Neuronal stem cell (in vitro differentiated cells): ENCODE measurements around the gene SYT15.
"Not testable (repeated sequence)": the region's sequence is repeated elsewhere in the genome, so short reads cannot be mapped to it uniquely, and the experiment has no call there.

Experiments
- DNase-seq: peaks from one replicate; pipeline ENCODE4 v3.0.0-alpha.2; 2013; ENCODE audit warnings: low spot score
- H2AFZ ChIP-seq: one replicate; pipeline ENCODE4 v1.6.1; 2013; ENCODE audit warnings: mild to moderate bottlenecking, low read length, inconsistent platforms
- H2AK5ac ChIP-seq: 2 replicates; pipeline ENCODE4 v1.6.1; 2013; ENCODE audit warnings: low read depth, mild to moderate bottlenecking, inconsistent platforms, low read length, moderate library complexity, mixed read lengths
- H2BK120ac ChIP-seq: 2 replicates; pipeline ENCODE4 v1.6.1; 2013; ENCODE audit warnings: low read depth, mild to moderate bottlenecking, inconsistent platforms, low read length, moderate library complexity, mixed read lengths
- H2BK12ac ChIP-seq: one replicate; pipeline ENCODE4 v1.6.1; 2013; ENCODE audit warnings: low read length, inconsistent platforms
- H2BK15ac ChIP-seq: 2 replicates; pipeline ENCODE4 v1.6.1; 2013; ENCODE audit warnings: mild to moderate bottlenecking, low read length, inconsistent platforms, mixed read lengths
- H2BK5ac ChIP-seq: one replicate; pipeline ENCODE4 v1.6.1; 2013; ENCODE audit warnings: inconsistent platforms, mild to moderate bottlenecking, low read length, moderate library complexity
- H3K14ac ChIP-seq: one replicate; pipeline ENCODE4 v1.6.1; 2013; ENCODE audit warnings: low read length, inconsistent platforms
- H3K18ac ChIP-seq: 2 replicates; pipeline ENCODE4 v1.6.1; 2013; ENCODE audit warnings: low read length, inconsistent platforms
- H3K23ac ChIP-seq: 2 replicates; pipeline ENCODE4 v1.6.1; 2013; ENCODE audit warnings: low read depth, mild to moderate bottlenecking, mixed read lengths, low read length, inconsistent platforms; ENCODE audit not compliant: poor library complexity
- H3K27ac ChIP-seq: replicated peaks from 3 replicates; pipeline ENCODE4 v1.5.1; 2013; ENCODE audit warnings: low read length, inconsistent platforms
- H3K27me3 ChIP-seq, 3 experiments: 2 replicates each; pipeline ENCODE4 v1.6.1; 2013; ENCODE audit warnings: low read length in 3 of 3, mild to moderate bottlenecking in 2 of 3, inconsistent platforms in 1 of 3, low read depth in 1 of 3, mixed read lengths in 1 of 3, moderate library complexity in 1 of 3; ENCODE audit not compliant: control insufficient read depth in 3 of 3, insufficient read depth in 3 of 3
- H3K36me3 ChIP-seq, 2 donors: replicated peaks in 1 of 2; 2 replicates each; pipeline ENCODE4 v1.6.1; 2013; ENCODE audit warnings: low read length in 2 of 2; ENCODE audit not compliant: control insufficient read depth in 2 of 2, insufficient read depth in 2 of 2
- H3K4ac ChIP-seq: 2 replicates; pipeline ENCODE4 v1.6.1; 2013; ENCODE audit warnings: inconsistent platforms, mild to moderate bottlenecking, low read length, moderate library complexity
- H3K4me1 ChIP-seq, 2 donors: 1 replicate in 1 of 2; 2 replicates in 1 of 2; pipeline ENCODE4 v1.6.1; 2013; ENCODE audit warnings: low read length in 2 of 2, low read depth in 1 of 2; ENCODE audit not compliant: control insufficient read depth in 2 of 2, insufficient read depth in 1 of 2
- H3K4me2 ChIP-seq: one replicate; pipeline ENCODE4 v1.6.1; 2013; ENCODE audit warnings: mild to moderate bottlenecking, low read length, inconsistent platforms; ENCODE audit not compliant: insufficient read depth, poor library complexity, severe bottlenecking
- H3K4me3 ChIP-seq, 2 donors: 2 replicates each; pipeline ENCODE4 v1.5.1; 2013; ENCODE audit warnings: low read length in 2 of 2, mild to moderate bottlenecking in 2 of 2, inconsistent platforms in 1 of 2, moderate library complexity in 1 of 2
- H3K79me1 ChIP-seq: one replicate; pipeline ENCODE4 v1.6.1; 2013; ENCODE audit warnings: low read depth, mild to moderate bottlenecking, inconsistent platforms, low read length, moderate library complexity
- H3K9ac ChIP-seq: one replicate; pipeline ENCODE4 v1.6.1; 2013; ENCODE audit warnings: mild to moderate bottlenecking, low read depth, low read length, inconsistent platforms; ENCODE audit not compliant: poor library complexity
- H3K9me3 ChIP-seq, 2 donors: replicated peaks in 1 of 2; 2 replicates each; pipeline versions ENCODE3 to v1.6.1; 2013; ENCODE audit warnings: low read length in 2 of 2, mild to moderate bottlenecking in 2 of 2, inconsistent platforms in 1 of 2, low read depth in 1 of 2, mixed read lengths in 1 of 2, moderate library complexity in 1 of 2; ENCODE audit not compliant: control insufficient read depth in 2 of 2, insufficient read depth in 1 of 2
- H4K8ac ChIP-seq: one replicate; pipeline ENCODE4 v1.6.1; 2013; ENCODE audit warnings: low read depth, mild to moderate bottlenecking, inconsistent platforms, low read length, moderate library complexity
- H4K91ac ChIP-seq: one replicate; pipeline ENCODE4 v1.6.1; 2013; ENCODE audit warnings: low read length, low read depth, mild to moderate bottlenecking, inconsistent platforms; ENCODE audit not compliant: poor library complexity
- WGBS, 2 donors: extraction: QIAGEN DNeasy Blood & Tissue Kit; methylation state at CpG; one replicate each; pipeline ENCODE4 v1.1.7; 2013; ENCODE audit warnings: missing lambda C conversion rate in 2 of 2, mixed read lengths in 1 of 2; ENCODE audit not compliant: insufficient read length in 2 of 2, insufficient replicate concordance in 1 of 2; ENCODE audit errors: extremely low coverage in 2 of 2; 5-methylcytosine and 5-hydroxymethylcytosine counted together

SYT15 gene

DNA sequence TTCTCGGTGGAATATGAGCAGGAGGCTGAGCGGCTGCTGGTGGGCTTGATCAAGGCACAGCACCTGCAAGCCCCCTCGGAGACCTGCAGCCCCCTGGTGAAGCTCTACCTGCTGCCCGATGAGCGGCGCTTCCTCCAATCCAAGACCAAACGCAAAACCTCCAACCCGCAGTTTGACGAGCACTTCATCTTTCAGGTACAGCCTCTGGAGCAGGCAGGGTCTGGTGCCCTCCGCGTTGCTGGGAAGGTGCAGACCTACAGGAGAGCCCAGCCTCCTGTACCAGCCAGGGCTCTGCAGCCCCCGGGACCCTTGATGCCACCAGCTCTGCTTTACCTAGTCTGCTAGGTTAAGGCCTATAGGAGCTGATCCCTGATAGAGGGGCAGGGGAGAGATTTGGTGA lies 3.1 kb downstream of the SYT15 start:
- not testable (repeated sequence) for H3K9me3 ChIP-seq, H4K8ac ChIP-seq, H2AK5ac ChIP-seq, H3K4me2 ChIP-seq, H3K23ac ChIP-seq, H2AFZ ChIP-seq, H3K14ac ChIP-seq, H3K36me3 ChIP-seq, H3K79me1 ChIP-seq, H2BK5ac ChIP-seq, H3K4me3 ChIP-seq, H3K27me3 ChIP-seq, DNase-seq, H3K4ac ChIP-seq, H4K91ac ChIP-seq, H3K27ac ChIP-seq, H2BK12ac ChIP-seq, H3K4me1 ChIP-seq, H2BK15ac ChIP-seq, H3K18ac ChIP-seq, H3K9ac ChIP-seq, H2BK120ac ChIP-seq
- WGBS, 2 donors, result no CpG with 5 or more reads among the region's 12 CpGs

DNA sequence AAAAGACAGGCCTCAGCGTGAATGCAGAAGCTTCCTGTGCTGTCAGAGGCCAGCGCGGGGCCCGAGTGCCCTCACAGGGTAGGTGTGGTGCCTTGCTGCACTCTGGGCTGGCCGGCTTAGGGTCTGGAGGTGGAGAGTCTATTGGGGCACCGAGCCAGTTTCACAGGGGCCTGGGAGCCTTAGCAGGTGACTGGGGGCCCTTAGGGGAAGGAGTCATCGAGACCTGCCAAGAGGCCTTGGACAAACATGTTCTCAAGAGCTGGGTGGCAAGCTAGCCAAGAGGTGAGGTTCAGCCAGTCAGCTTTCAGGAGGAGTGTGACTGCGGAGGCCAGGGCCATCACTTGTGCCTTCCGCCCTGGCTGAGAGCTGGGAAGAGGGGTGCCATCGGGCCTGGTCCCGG lies 3.6 kb downstream of the SYT15 start:
- not testable (repeated sequence) for H3K79me1 ChIP-seq, H3K36me3 ChIP-seq, H3K9me3 ChIP-seq, H3K9ac ChIP-seq, H2AFZ ChIP-seq, H2BK120ac ChIP-seq, H3K4me2 ChIP-seq, H3K18ac ChIP-seq, H3K27me3 ChIP-seq, H4K91ac ChIP-seq, H2AK5ac ChIP-seq, DNase-seq, H2BK12ac ChIP-seq, H3K14ac ChIP-seq, H3K4me1 ChIP-seq, H3K4me3 ChIP-seq, H2BK15ac ChIP-seq, H3K4ac ChIP-seq, H3K27ac ChIP-seq, H4K8ac ChIP-seq, H2BK5ac ChIP-seq, H3K23ac ChIP-seq
- WGBS, 2 donors, result no CpG with 5 or more reads among the region's 11 CpGs

DNA sequence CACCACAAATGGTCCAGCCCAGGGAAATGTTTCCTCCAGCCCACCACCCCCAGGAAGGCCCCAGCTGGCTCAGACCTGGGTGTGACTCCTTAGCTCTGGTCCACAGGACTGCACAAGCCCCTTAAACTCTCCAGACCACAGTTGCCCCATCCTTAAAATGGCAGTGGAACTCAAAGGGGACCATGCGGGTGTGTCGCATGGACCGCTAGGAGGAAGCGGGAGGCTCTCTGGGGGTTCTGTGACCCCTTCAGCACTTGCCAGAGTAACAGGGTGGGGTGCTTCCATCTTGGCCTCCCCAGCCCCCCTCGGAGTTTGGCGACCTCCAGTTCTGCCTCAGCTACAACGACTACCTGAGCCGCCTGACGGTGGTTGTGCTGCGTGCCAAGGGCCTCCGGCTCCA lies 5.3 kb downstream of the SYT15 start:
- H3K23ac ChIP-seq, H3K14ac ChIP-seq, H3K27me3 ChIP-seq, H2BK5ac ChIP-seq, H4K91ac ChIP-seq, H3K4me1 ChIP-seq, H2BK120ac ChIP-seq, H3K4me2 ChIP-seq, H3K79me1 ChIP-seq, H3K9ac ChIP-seq, H2AFZ ChIP-seq, H3K18ac ChIP-seq, H2BK12ac ChIP-seq, H2AK5ac ChIP-seq, H3K4me3 ChIP-seq, H2BK15ac ChIP-seq, DNase-seq, H4K8ac ChIP-seq, H3K36me3 ChIP-seq, H3K27ac ChIP-seq, H3K9me3 ChIP-seq, H3K4ac ChIP-seq: not testable (repeated sequence)
- no CpG with 5 or more reads among the region's 11 CpGs for WGBS, 2 donors

DNA sequence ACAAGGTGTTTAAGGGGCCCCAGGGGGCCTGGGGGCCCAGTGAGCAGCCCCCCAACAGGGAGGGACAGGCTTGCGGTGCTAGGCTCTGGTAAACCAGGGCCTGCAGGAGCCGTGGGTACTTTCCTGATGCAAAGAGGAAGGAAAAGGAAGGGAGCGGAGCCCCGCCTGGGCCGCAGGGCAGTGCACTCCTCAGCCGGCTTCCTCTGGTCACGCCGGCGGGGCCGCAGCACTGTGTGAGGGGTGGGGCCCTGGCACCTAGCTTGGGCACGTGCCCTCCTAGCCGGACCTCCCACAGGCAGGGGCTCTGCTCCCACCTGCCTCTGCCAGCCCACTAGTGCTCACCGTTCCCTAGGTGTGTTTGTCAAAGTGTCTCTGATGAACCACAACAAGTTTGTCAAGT lies 6.3 kb downstream of the SYT15 start:
- H3K4ac ChIP-seq, H3K27me3 ChIP-seq, H2AK5ac ChIP-seq, H3K36me3 ChIP-seq, H2BK5ac ChIP-seq, H4K91ac ChIP-seq, H4K8ac ChIP-seq, DNase-seq, H3K9me3 ChIP-seq, H3K4me2 ChIP-seq, H3K79me1 ChIP-seq, H3K9ac ChIP-seq, H3K4me3 ChIP-seq, H3K23ac ChIP-seq, H2BK12ac ChIP-seq, H3K14ac ChIP-seq, H3K4me1 ChIP-seq, H3K27ac ChIP-seq, H2AFZ ChIP-seq, H3K18ac ChIP-seq, H2BK120ac ChIP-seq, H2BK15ac ChIP-seq: not testable (repeated sequence)
- WGBS, 2 donors, result no CpG with 5 or more reads among the region's 13 CpGs
